ENCODE results near the gene UGT8. TPM values are rescaled to one million over a fixed set of nuclear protein-coding genes. Genes with fewer than 3 reads are reported as not detected.

The UGT8 gene
- total RNA-seq, 4 donors from 2014 or later, result not detected

- TF ChIP-seq CTCF (IDR thresholded peaks at IDR 0.05; ENCODE audit: low read depth), result no peak
Observed at GRCh38 chr4:114694770-114695169, 96.2 kb downstream of the UGT8 start.

- no peak for TF ChIP-seq CTCF (IDR thresholded peaks at IDR 0.05; ENCODE audit: low read depth)
Observed at GRCh38 chr4:114698231-114698630, 99.6 kb downstream of the UGT8 start.

GRCh38 chr4:114701491-114701890 lies 102.9 kb downstream of the UGT8 start:
- no peak for TF ChIP-seq CTCF (IDR thresholded peaks at IDR 0.05; ENCODE audit: low read depth)

- no peak for TF ChIP-seq CTCF (IDR thresholded peaks at IDR 0.05; ENCODE audit: low read depth)
Observed at GRCh38 chr4:114717432-114717831, 118.8 kb downstream of the UGT8 start.

- no peak for TF ChIP-seq CTCF (IDR thresholded peaks at IDR 0.05; ENCODE audit: low read depth)
Observed at GRCh38 chr4:114725066-114725465, 126.5 kb downstream of the UGT8 start.

GRCh38 chr4:114727461-114727860 lies 128.9 kb downstream of the UGT8 start:
- no peak for TF ChIP-seq CTCF (IDR thresholded peaks at IDR 0.05; ENCODE audit: low read depth)

Small RNA genes within 50 kb of the gene (small RNA-seq; reads per million reads assigned to genes)
- not detected for gene MIR577
